HCT116 (cell line): ENCODE measurements around the gene GALNT7.

Experiments used
- CTCF ChIP-seq, 3 experiments: fragments of 200-600 bp in 1 of 3; sonication (generic) in 1 of 3; IDR thresholded peaks in 2 of 3; conservative IDR thresholded peaks in 1 of 3; 2 replicates each; pipeline ENCODE4 v1.5.1; 2012 to 2017; ENCODE audit warnings: low read depth in 2 of 3, low read length in 2 of 3, antibody characterized with exemption in 1 of 3, borderline replicate concordance in 1 of 3, control low read depth in 1 of 3, mild to moderate bottlenecking in 1 of 3, mixed read lengths in 1 of 3, mixed run types in 1 of 3, moderate library complexity in 1 of 3; ENCODE audit not compliant: insufficient read depth in 1 of 3
- EGR1 ChIP-seq: IDR thresholded peaks from 2 replicates; pipeline ENCODE4 v1.6.1; 2012; ENCODE audit warnings: low read depth
- EZH2 ChIP-seq: fragments of 200-600 bp; sonication (generic); IDR thresholded peaks from 2 replicates; pipeline ENCODE4 v1.6.1; 2017; ENCODE audit warnings: antibody characterized with exemption, mixed run types
- EZH2phosphoT487 ChIP-seq: fragments of 200-600 bp; IDR thresholded peaks from 2 replicates; pipeline ENCODE4 v1.6.1; 2018; ENCODE audit warnings: antibody characterized with exemption, borderline replicate concordance
- MAX ChIP-seq: IDR thresholded peaks from 2 replicates; pipeline ENCODE4 v1.6.1; 2012
- POLR2A ChIP-seq: IDR thresholded peaks from 2 replicates; pipeline ENCODE4 v1.7.0; 2011; ENCODE audit warnings: borderline replicate concordance; ENCODE audit not compliant: insufficient read depth, insufficient read length; ENCODE audit errors: extremely low read depth
- POLR2AphosphoS5 ChIP-seq: IDR thresholded peaks from 2 replicates; pipeline ENCODE4 v1.6.1; 2011; ENCODE audit warnings: mild to moderate bottlenecking, low read depth, low read length, moderate library complexity
- REST ChIP-seq: IDR thresholded peaks from 2 replicates; pipeline ENCODE4 v1.6.1; 2012; ENCODE audit warnings: low read depth
- SIN3A ChIP-seq: IDR thresholded peaks from 2 replicates; pipeline ENCODE4 v1.6.1; 2012; ENCODE audit warnings: low read depth
- SP1 ChIP-seq: IDR thresholded peaks from 2 replicates; pipeline ENCODE4 v1.6.1; 2012; ENCODE audit warnings: low read depth
- TCF7L2 ChIP-seq: IDR thresholded peaks from 2 replicates; pipeline ENCODE4 v1.7.0; 2011; ENCODE audit warnings: borderline replicate concordance, inconsistent platforms; ENCODE audit not compliant: insufficient read depth, insufficient read length; ENCODE audit errors: extremely low read depth
- ZFX ChIP-seq: fragments of 450-650 bp; IDR thresholded peaks from 2 replicates; pipeline ENCODE4 v1.6.1; 2017

GRCh38 chr4:173282626-173283025 lies 114.0 kb downstream of the GALNT7 start:
- no peak for TF ChIP-seq TCF7L2
- TF ChIP-seq EZH2phosphoT487 = no peak
- TF ChIP-seq CTCF (IDR thresholded peaks at IDR 0.05 in 2 of 3, conservative IDR thresholded peaks at IDR 0.05 in 1 of 3; ENCODE audit: borderline replicate concordance in 1 of 3, insufficient read depth in 1 of 3, low read depth in 2 of 3, low read length in 2 of 3) = no peak
- no peak for TF ChIP-seq POLR2AphosphoS5
- no peak for TF ChIP-seq POLR2A
- TF ChIP-seq SP1 = no peak
- TF ChIP-seq EGR1 = no peak
- TF ChIP-seq MAX = no peak
- no peak for TF ChIP-seq REST
- TF ChIP-seq EZH2 = no peak
- no peak for TF ChIP-seq ZFX
- TF ChIP-seq SIN3A = no peak
